Measurements from ENCODE around the gene SAMD15. TPM values are rescaled to one million over a fixed set of nuclear protein-coding genes. Genes with fewer than 3 reads are reported as not detected.

Gene SAMD15
- total RNA-seq, 1 donor from 2014 or later, result 2.1 TPM

GRCh38 chr14:77406086-77406485 lies 28.9 kb downstream of the SAMD15 start:
- Histone ChIP-seq H3K9ac (ENCODE audit: low read length) (no peak overlapping the region), H3K4me2 (ENCODE audit: low read length) (no peak overlapping the region), H3K9me3 (ENCODE audit: insufficient read depth, low read depth, low read length) (no peaks in the 10 kb centered on the region), H3K79me2 (ENCODE audit: insufficient read depth, low read length) (no peaks in the 10 kb centered on the region), H3K27ac (ENCODE audit: low read depth, low read length) (no peak overlapping the region), H3K4me3 (ENCODE audit: insufficient read depth, low read depth, low read length) (no peak overlapping the region), H3K27me3 (ENCODE audit: insufficient read depth, low read length) (peaks cover 2% of the 10 kb centered on the region), H3K4me1 (ENCODE audit: insufficient read depth, low read length) (no peaks in the 10 kb centered on the region), H3K36me3 (ENCODE audit: insufficient read depth, low read length) (no peaks in the 10 kb centered on the region), H4K20me1 (ENCODE audit: insufficient read depth, low read length) (no peaks in the 10 kb centered on the region), H2AFZ (ENCODE audit: low read depth, low read length) (no peak overlapping the region)
- no peak for FAIRE-seq
- Mint-ChIP-seq H3K27me3 (ENCODE audit: low read depth, unreplicated experiment) (no peaks in the 10 kb centered on the region), H3K4me1 (ENCODE audit: low read depth, unreplicated experiment) (peaks cover 7% of the 10 kb centered on the region), H3K4me3 (ENCODE audit: unreplicated experiment) (no peak overlapping the region), H3K27ac (ENCODE audit: unreplicated experiment) (no peak overlapping the region), H3K36me3 (ENCODE audit: low read depth, unreplicated experiment) (no peaks in the 10 kb centered on the region), H3K9me3 (ENCODE audit: unreplicated experiment) (no peaks in the 10 kb centered on the region)
- TF ChIP-seq CTCF (IDR thresholded peaks at IDR 0.05; ENCODE audit: insufficient read depth, low read depth, low read length), result no peak
- TF ChIP-seq EZH2 (IDR thresholded peaks at IDR 0.05; ENCODE audit: insufficient read depth, low read length), result no peak
- DNase-seq (ENCODE audit: low read depth), result no peak

GRCh38 chr14:77406718-77407117 lies 29.5 kb downstream of the SAMD15 start:
- Histone ChIP-seq H3K9me3 (ENCODE audit: insufficient read depth, low read depth, low read length) (no peaks in the 10 kb centered on the region), H4K20me1 (ENCODE audit: insufficient read depth, low read length) (no peaks in the 10 kb centered on the region), H3K4me3 (ENCODE audit: insufficient read depth, low read depth, low read length) (no peak overlapping the region)

More at GRCh38 chr14:77406718-77407117, 29.5 kb downstream of the SAMD15 start:
- no peaks in the 10 kb centered on the region for H3K36me3 Mint-ChIP-seq (ENCODE audit: low read depth, unreplicated experiment)
- TF ChIP-seq EZH2 (IDR thresholded peaks at IDR 0.05; ENCODE audit: insufficient read depth, low read length) (no peak), CTCF (IDR thresholded peaks at IDR 0.05; ENCODE audit: insufficient read depth, low read depth, low read length) (no peak)
- no peak overlapping the region for H3K4me3 Mint-ChIP-seq (ENCODE audit: unreplicated experiment)
- H3K36me3 ChIP-seq (ENCODE audit: insufficient read depth, low read length), result no peaks in the 10 kb centered on the region
- no peak for FAIRE-seq
- H2AFZ ChIP-seq (ENCODE audit: low read depth, low read length), result no peak overlapping the region
- no peaks in the 10 kb centered on the region for H3K79me2 ChIP-seq (ENCODE audit: insufficient read depth, low read length)
- H3K27me3 ChIP-seq (ENCODE audit: insufficient read depth, low read length), result peaks cover 2% of the 10 kb centered on the region
- H3K4me1 Mint-ChIP-seq (ENCODE audit: low read depth, unreplicated experiment), result peaks cover 7% of the 10 kb centered on the region
- no peaks in the 10 kb centered on the region for H3K4me1 ChIP-seq (ENCODE audit: insufficient read depth, low read length)
- H3K27ac Mint-ChIP-seq (ENCODE audit: unreplicated experiment), result no peak overlapping the region
- peak; percentile 41 for DNase-seq (ENCODE audit: low read depth)
- H3K9ac ChIP-seq (ENCODE audit: low read length), result no peak overlapping the region
- H3K27ac ChIP-seq (ENCODE audit: low read depth, low read length), result no peak overlapping the region
- no peaks in the 10 kb centered on the region for H3K9me3 Mint-ChIP-seq (ENCODE audit: unreplicated experiment)
- H3K27me3 Mint-ChIP-seq (ENCODE audit: low read depth, unreplicated experiment), result no peaks in the 10 kb centered on the region
- H3K4me2 ChIP-seq (ENCODE audit: low read length), result no peak overlapping the region

Measured in astrocyte (in vitro differentiated cells and primary cell).